Thyroid gland (tissue), 4 donors: ENCODE results near the gene FRG2B. TPM values are rescaled to one million over a fixed set of nuclear protein-coding genes. Genes with fewer than 3 reads are reported as not detected.
"Not testable (repeated sequence)": the region's sequence is repeated elsewhere in the genome, so short reads cannot be mapped to it uniquely, and the experiment has no call there.

Experiments
- DNase-seq, 2 donors: peaks; one replicate each; pipeline ENCODE4 v3.0.0-alpha.2; 2019
- H3K27ac ChIP-seq, 3 donors: fragments of 200-600 bp; sonication (generic); 1 replicate in 2 of 3; 2 replicates in 1 of 3; pipeline ENCODE4 v1.5.1; 2016 to 2019; ENCODE audit warnings: mild to moderate bottlenecking in 1 of 3, moderate library complexity in 1 of 3
- H3K27me3 ChIP-seq: fragments of 200-600 bp; sonication (generic); one replicate; pipeline ENCODE4 v1.5.1; 2019
- H3K36me3 ChIP-seq, 2 donors: fragments of 200-600 bp; sonication (generic); one replicate each; pipeline ENCODE4 v1.5.1; 2016 to 2019
- H3K4me1 ChIP-seq, 2 donors: fragments of 200-600 bp; sonication (generic); one replicate each; pipeline ENCODE4 v1.5.1; 2017 to 2019
- H3K4me3 ChIP-seq, 3 donors: fragments of 200-600 bp; sonication (generic); replicated peaks in 1 of 3; 1 replicate in 2 of 3; 2 replicates in 1 of 3; pipeline ENCODE4 v1.5.1; 2016; ENCODE audit warnings: mild to moderate bottlenecking in 1 of 3
- H3K9me3 ChIP-seq: fragments of 200-600 bp; sonication (generic); one replicate; pipeline ENCODE4 v1.5.1; 2017
- CTCF ChIP-seq, 6 experiments: fragments of 200-600 bp in 3 of 6; fragments of 450-650 bp in 3 of 6; sonication (generic) in 3 of 6; IDR thresholded peaks; one replicate each; pipeline ENCODE4 v1.5.1; 2016 to 2019; ENCODE audit warnings: antibody characterized with exemption in 6 of 6, mild to moderate bottlenecking in 2 of 6, inconsistent platforms in 1 of 6, moderate library complexity in 1 of 6
- WGBS, 2 donors: methylation state at CpG; one replicate each; pipeline ENCODE4 v1.1.5; 2017; 5-methylcytosine and 5-hydroxymethylcytosine counted together
- intact Hi-C: fragments of 100-400 bp; cut with DNase I; formaldehyde crosslinking; loops from one replicate; pipeline ENCODE4 v1.15.1; 2023
- total RNA-seq, 4 donors: library from RNA; depleted of rRNA; stranded (reverse); fragments of >200 nt; gene quantifications; one replicate each; pipeline ENCODE4 v1.2.3, GENCODE V29; 2016

The FRG2B gene
- total RNA-seq = not detected

GRCh38 chr10:133626695-133627094 lies at the start of gene FRG2B:
Gene FRG2B (minus strand): TSS chr10:133626795. CDS start chr10:133626742, 53 bp downstream.
- intact Hi-C loops, H3K9me3 ChIP-seq, H3K36me3 ChIP-seq, H3K4me3 ChIP-seq, H3K27ac ChIP-seq, H3K4me1 ChIP-seq, DNase-seq, H3K27me3 ChIP-seq: not testable (repeated sequence)
- WGBS, 2 donors = no CpG with 5 or more reads among the region's 10 CpGs

DNA sequence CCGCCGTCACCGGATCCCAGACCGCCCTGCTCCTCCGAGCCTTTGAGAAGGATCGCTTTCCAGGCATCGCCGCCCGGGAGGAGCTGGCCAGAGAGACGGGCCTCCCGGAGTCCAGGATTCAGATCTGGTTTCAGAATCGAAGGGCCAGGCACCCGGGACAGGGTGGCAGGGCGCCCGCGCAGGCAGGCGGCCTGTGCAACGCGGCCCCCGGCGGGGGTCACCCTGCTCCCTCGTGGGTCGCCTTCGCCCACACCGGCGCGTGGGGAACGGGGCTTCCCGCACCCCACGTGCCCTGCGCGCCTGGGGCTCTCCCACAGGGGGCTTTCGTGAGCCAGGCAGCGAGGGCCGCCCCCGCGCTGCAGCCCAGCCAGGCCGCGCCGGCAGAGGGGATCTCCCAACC lies 40.9 kb upstream of the FRG2B start:
- no CpG with 5 or more reads among the region's 40 CpGs for WGBS, 2 donors
- DNase-seq, H3K36me3 ChIP-seq, H3K27ac ChIP-seq, H3K9me3 ChIP-seq, intact Hi-C loops, H3K27me3 ChIP-seq, H3K4me1 ChIP-seq, H3K4me3 ChIP-seq: not testable (repeated sequence)

DNA sequence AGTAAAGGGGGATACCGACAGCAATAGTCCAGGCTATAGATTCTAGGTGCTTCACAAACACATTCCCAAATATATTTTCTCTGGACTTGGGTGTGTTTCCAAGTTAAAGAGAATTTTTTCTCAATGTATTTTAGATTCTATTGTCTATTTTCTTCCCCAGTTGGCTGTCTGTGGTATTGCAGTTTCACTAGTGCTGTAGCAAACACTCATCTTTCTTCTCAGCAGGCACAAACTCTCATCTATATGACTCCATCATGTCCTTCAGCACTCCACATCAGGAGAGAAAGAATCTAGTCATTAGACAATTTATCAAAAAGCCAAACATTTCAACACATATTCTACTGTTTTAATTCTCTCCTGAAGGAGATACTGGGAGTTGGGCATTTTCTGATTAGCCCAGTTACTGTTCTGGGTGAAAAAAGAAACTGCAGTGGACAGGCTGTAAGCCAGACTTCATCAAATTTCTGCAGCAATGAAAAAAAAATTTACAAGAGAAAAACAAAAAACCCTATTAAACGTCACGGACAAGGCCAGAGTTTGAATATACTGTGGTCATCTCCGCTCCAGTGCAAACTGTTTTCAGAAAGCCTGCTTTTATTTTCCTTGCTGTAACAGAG lies 37.1 kb upstream of the FRG2B start:
- peak in 1 of 6 experiments; percentile 10 for TF ChIP-seq CTCF (IDR thresholded peaks at IDR 0.05)
- intact Hi-C loops, H3K4me1 ChIP-seq, H3K4me3 ChIP-seq, H3K9me3 ChIP-seq, H3K27ac ChIP-seq, H3K27me3 ChIP-seq, DNase-seq, H3K36me3 ChIP-seq: not testable (repeated sequence)
- WGBS, 2 donors = 24 to 43% methylated on average over 4 of the region's 4 CpGs

- H3K9me3 ChIP-seq, H3K36me3 ChIP-seq, H3K4me1 ChIP-seq, DNase-seq, H3K27ac ChIP-seq, H3K4me3 ChIP-seq, H3K27me3 ChIP-seq, intact Hi-C loops: not testable (repeated sequence)
- 74 to 94% methylated on average over 2 of the region's 2 CpGs for WGBS, 2 donors
Measured at GRCh38 chr10:133661122-133661521, 34.5 kb upstream of the FRG2B start.

DNA sequence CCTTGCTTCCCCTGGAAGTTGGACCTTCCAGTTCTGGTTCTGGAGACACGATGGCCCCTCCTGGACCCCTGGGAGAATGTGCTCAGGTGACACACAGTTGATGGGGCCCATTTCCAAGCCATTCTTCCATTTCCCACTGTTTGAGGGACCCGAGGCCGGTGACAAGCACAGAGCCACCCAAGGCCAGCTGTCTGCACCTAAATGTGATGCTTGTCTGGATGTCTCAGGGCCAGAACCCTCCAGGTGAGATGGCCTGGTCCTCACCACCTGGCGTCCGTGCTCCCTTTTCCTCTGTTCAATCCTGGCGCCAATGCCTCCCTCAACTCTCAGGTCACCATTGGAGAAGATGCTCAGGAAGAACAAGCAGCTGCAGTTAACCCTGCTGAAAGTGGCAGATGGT lies 33.9 kb upstream of the FRG2B start:
- DNase-seq, H3K36me3 ChIP-seq, H3K4me1 ChIP-seq, intact Hi-C loops, H3K4me3 ChIP-seq, H3K27ac ChIP-seq, H3K9me3 ChIP-seq, H3K27me3 ChIP-seq: not testable (repeated sequence)
- WGBS, 2 donors = 57 to 77% methylated on average over 6 of the region's 6 CpGs

DNA sequence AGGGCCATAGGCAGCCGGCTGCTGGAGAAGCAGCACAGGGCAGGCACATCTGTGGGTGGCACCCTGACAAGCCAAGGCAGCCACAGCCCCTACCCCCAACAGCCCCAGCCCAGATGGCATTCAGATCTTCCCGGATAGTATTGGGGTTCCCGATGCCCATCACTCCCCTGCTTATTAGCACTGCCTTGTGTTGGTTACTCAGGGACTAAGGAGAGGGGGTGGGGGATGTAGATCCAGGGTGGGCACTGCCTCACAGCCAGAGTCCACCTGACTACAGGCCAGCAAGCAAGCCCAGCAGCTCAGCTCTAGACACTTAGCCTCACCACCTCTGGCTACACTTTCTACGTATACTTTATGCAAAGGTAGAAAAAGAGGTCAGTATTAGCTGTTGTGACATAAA lies 30.7 kb upstream of the FRG2B start:
- H3K36me3 ChIP-seq, intact Hi-C loops, DNase-seq, H3K9me3 ChIP-seq, H3K4me3 ChIP-seq, H3K27me3 ChIP-seq, H3K27ac ChIP-seq, H3K4me1 ChIP-seq: not testable (repeated sequence)
- 89 to 95% methylated on average over 1 to 3 of the region's 4 CpGs for WGBS, 2 donors

DNA sequence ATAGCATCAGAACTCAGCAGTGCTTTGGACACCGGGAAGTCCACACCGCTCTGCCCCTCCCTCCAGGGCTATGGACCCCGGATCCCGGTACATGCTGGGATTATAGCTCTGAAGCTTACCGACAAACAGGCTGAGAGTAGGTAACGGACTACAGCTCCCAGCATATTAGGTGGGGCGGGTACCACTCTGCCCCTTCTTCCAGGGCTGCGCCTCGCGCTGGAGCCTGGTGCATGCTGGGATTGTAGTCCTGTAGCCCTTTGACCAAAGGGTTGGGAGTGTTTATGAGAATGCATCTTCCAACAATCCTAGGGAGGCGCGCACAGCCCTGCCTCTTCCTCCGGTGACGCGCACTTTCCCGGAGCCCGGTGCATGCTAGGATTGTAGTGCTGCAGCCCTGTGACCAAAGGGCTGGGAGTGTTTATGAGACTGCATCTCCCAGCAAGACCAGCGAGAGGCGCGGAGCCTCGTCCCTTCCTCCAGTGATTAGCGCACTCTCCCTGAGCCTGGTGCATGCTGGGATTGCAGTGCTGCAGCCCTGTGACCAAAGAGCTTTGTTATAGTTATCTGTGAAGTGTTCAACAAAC lies 22.4 kb upstream of the FRG2B start:
- H3K27me3 ChIP-seq, H3K36me3 ChIP-seq, DNase-seq, H3K4me1 ChIP-seq, H3K27ac ChIP-seq, H3K9me3 ChIP-seq, H3K4me3 ChIP-seq, intact Hi-C loops: not testable (repeated sequence)
- WGBS, 2 donors = 40% methylated on average over 2 of the region's 22 CpGs; no CpG with 5 or more reads in 1 of the 2 donors

GRCh38 chr10:133647075-133647748 lies 20.6 kb upstream of the FRG2B start:
- intact Hi-C loops, H3K36me3 ChIP-seq: not testable (repeated sequence)

GRCh38 chr10:133637846-133638235 lies 11.2 kb upstream of the FRG2B start:
- H3K4me1 ChIP-seq, H3K27ac ChIP-seq, H3K36me3 ChIP-seq, H3K9me3 ChIP-seq, DNase-seq, intact Hi-C loops, H3K4me3 ChIP-seq, H3K27me3 ChIP-seq: not testable (repeated sequence)
- 25% methylated on average over 8 of the region's 30 CpGs; no CpG with 5 or more reads in 1 of the 2 donors for WGBS, 2 donors

More at GRCh38 chr10:133647075-133647748, 20.6 kb upstream of the FRG2B start:
- not testable (repeated sequence) for H3K9me3 ChIP-seq, H3K27ac ChIP-seq, H3K4me1 ChIP-seq, H3K4me3 ChIP-seq, DNase-seq, H3K27me3 ChIP-seq
- 4 to 9% methylated on average over 14 to 15 of the region's 18 CpGs for WGBS, 2 donors
- TF ChIP-seq CTCF (IDR thresholded peaks at IDR 0.05) = peak in 2 of 6 experiments; percentile 22 to 42
